Lung (tissue), 12 donors: ENCODE data around the gene POLDIP3. TPM values are rescaled to one million over a fixed set of nuclear protein-coding genes. Genes with fewer than 3 reads are reported as not detected.
A peak's percentile ranks its signal among the peaks of the same experiment; 100 is the strongest.
"Not testable (repeated sequence)": the region's sequence is repeated elsewhere in the genome, so short reads cannot be mapped to it uniquely, and the experiment has no call there.

Experiments
- ATAC-seq: fragments of 200-7000 bp; cut with Tn5 transposase; one replicate; pipeline ENCODE4 v1.9.1; 2020; ENCODE audit warnings: moderate number of reproducible peaks; ENCODE audit not compliant: insufficient read depth, low FRiP score
- DNase-seq, 3 donors: peaks; one replicate each; pipeline ENCODE4 v3.0.0-alpha.2; 2013 to 2017
- H3K27ac ChIP-seq, 2 donors: one replicate each; pipeline ENCODE4 v1.5.1; 2013; ENCODE audit warnings: mild to moderate bottlenecking in 2 of 2, moderate library complexity in 2 of 2, control low read depth in 1 of 2, inconsistent platforms in 1 of 2, low read depth in 1 of 2, low read length in 1 of 2
- H3K27me3 ChIP-seq, 3 donors: one replicate each; pipeline ENCODE4 v1.5.1; 2013; ENCODE audit warnings: low read length in 2 of 3; ENCODE audit not compliant: control insufficient read depth in 3 of 3, insufficient read depth in 3 of 3
- H3K36me3 ChIP-seq, 4 donors: one replicate each; pipeline ENCODE4 v1.5.1; 2013; ENCODE audit warnings: low read length in 4 of 4, mild to moderate bottlenecking in 1 of 4, moderate library complexity in 1 of 4; ENCODE audit not compliant: control insufficient read depth in 4 of 4, insufficient read depth in 4 of 4
- H3K4me1 ChIP-seq, 5 donors: one replicate each; pipeline ENCODE4 v1.5.1; 2013; ENCODE audit warnings: low read length in 5 of 5, mild to moderate bottlenecking in 2 of 5, moderate library complexity in 1 of 5; ENCODE audit not compliant: control insufficient read depth in 5 of 5, insufficient read depth in 5 of 5
- H3K4me3 ChIP-seq: one replicate; pipeline ENCODE4 v1.5.1; 2013; ENCODE audit warnings: mild to moderate bottlenecking, control low read depth, moderate library complexity
- H3K9ac ChIP-seq, 2 donors: one replicate each; pipeline ENCODE4 v1.5.1; 2013; ENCODE audit warnings: low read length in 2 of 2, control low read depth in 1 of 2; ENCODE audit not compliant: insufficient read depth in 1 of 2
- H3K9me3 ChIP-seq, 4 donors: one replicate each; pipeline ENCODE4 v1.5.1; 2013; ENCODE audit warnings: low read length in 3 of 4, mild to moderate bottlenecking in 1 of 4, moderate library complexity in 1 of 4; ENCODE audit not compliant: control insufficient read depth in 4 of 4, insufficient read depth in 3 of 4
- CTCF ChIP-seq: IDR thresholded peaks from 2 replicates; pipeline ENCODE4 v1.5.1; 2012; ENCODE audit warnings: mild to moderate bottlenecking; ENCODE audit errors: control extremely low read depth, extremely low read depth
- WGBS, 2 donors: extraction: QIAGEN DNeasy Blood & Tissue Kit; methylation state at CpG; one replicate each; pipeline ENCODE4 v1.1.7; 2013; 5-methylcytosine and 5-hydroxymethylcytosine counted together
- polyA plus RNA-seq, 2 donors: library from polyadenylated mRNA; stranded (reverse); fragments of 200-250 nt; gene quantifications; one replicate each; pipeline ENCODE4 v1.2.1, GENCODE V29; 2013
- total RNA-seq, 2 donors: library from RNA; depleted of rRNA in 1 of 2; stranded (reverse); fragments of >200 nt in 1 of 2; gene quantifications; one replicate each; pipeline ENCODE4 v1.2.1, GENCODE V29; 2014 to 2021
- donor health status: control.
- donor health status: control.
- donor health status: Bipolar disorder and iron deficiency.
- donor health status: healthy.
- donor health status: DM: yes; HTN: yes; CAD: no.

Gene POLDIP3
- total and polyA plus RNA-seq, 4 donors, result 20.5 to 62.1 (median 42.7) TPM

GRCh38 chr22:42548597-42549330 lies 65.9 kb downstream of the POLDIP3 start:
- WGBS, 2 donors, result 81 to 86% methylated on average over 19 of the region's 19 CpGs
- DNase-seq, result no peak
- Histone ChIP-seq H3K27me3 (peaks cover 0 to 4% (median 4%) of the 10 kb centered on the region in 3 donors), H3K27ac (no peak overlapping the region), H3K36me3 (no peaks in the 10 kb centered on the region), H3K9me3 (no peaks in the 10 kb centered on the region), H3K4me1 (peaks cover 0 to 4% (median 0%) of the 10 kb centered on the region in 5 donors), H3K9ac (no peak overlapping the region), H3K4me3 (no peak overlapping the region)
- TF ChIP-seq CTCF, result no peak
- ATAC-seq, result no peak

DNA sequence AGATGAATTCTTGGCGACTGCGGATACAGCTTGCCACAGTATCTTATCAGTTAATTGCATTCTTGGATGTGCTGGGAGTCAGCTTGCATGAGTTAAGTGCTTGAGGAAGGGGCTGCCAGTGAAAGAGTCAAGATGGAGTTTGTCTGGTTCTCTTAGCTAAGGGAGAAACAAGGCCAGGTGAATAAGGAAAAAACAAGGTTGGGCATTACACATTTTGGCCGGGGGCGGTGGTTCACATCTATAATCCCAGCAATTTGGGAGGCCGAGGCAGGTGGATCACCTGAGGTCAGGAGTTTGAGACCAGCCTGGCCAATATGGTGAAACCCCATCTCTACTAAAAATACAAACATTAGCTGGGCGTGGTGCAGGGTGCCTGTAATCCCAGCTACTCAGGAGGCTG lies 66.6 kb downstream of the POLDIP3 start:
- 65 to 72% methylated on average over 6 of the region's 6 CpGs for WGBS, 2 donors
- not testable (repeated sequence) for H3K36me3 ChIP-seq, H3K4me1 ChIP-seq, DNase-seq, H3K9ac ChIP-seq, H3K27ac ChIP-seq, H3K4me3 ChIP-seq, H3K27me3 ChIP-seq, H3K9me3 ChIP-seq, ATAC-seq

DNA sequence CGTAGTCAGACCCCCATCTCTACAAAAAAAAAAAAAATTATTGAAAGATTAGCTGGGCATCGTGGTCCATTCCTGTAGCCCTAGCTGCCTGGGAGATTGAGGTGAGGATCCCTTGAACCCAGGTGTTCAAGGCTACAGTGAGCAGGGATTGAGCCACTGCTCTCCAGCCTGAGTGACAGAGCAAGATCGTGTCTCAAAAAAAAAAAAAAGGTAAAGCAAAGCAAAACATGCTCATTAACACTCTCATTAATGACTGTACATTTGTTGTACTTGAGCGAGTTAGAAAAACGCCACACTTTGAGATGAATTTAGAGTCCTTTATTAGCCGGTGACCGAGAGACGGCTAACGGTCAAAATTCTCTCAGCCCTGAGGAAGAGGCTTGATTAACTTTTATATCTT lies 67.1 kb downstream of the POLDIP3 start:
- Histone ChIP-seq H3K27me3 (peaks cover 0 to 4% (median 4%) of the 10 kb centered on the region in 3 donors), H3K36me3 (no peaks in the 10 kb centered on the region), H3K4me3 (no peak overlapping the region), H3K9me3 (no peaks in the 10 kb centered on the region), H3K27ac (no peak overlapping the region), H3K9ac (no peak overlapping the region), H3K4me1 (no peaks in the 10 kb centered on the region)
- ATAC-seq (no peak), DNase-seq (no peak)
- WGBS, 2 donors, result 60 to 72% methylated on average over 9 of the region's 9 CpGs
- no peak for TF ChIP-seq CTCF

DNA sequence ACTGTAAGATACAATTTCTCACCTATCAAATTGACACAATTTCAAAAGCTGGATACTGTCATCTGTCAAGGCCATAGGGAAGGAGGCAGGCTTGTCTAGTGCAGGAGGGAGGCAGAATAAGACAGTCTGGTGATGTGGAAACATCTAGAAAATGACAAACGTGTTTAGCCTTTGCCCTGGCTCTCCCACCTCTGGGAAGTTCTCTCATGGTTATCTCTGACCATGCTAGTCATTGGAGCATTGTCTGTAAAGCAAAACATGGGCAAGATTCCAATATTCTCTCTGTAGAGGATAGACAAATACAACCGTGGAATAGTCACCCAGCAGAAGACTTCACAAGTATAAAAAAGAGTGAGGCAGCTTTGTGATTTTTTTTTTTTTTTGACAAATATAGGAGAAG lies 70.0 kb downstream of the POLDIP3 start:
- WGBS, 2 donors, result 13 to 48% methylated on average over 2 of the region's 2 CpGs
- ATAC-seq (no peak), DNase-seq (peak in 1 of 3 donors; percentile 45)
- TF ChIP-seq CTCF, result no peak
- Histone ChIP-seq H3K9me3 (no peaks in the 10 kb centered on the region), H3K27me3 (peaks cover 0 to 4% (median 4%) of the 10 kb centered on the region in 3 donors), H3K4me3 (no peak overlapping the region), H3K36me3 (no peaks in the 10 kb centered on the region), H3K27ac (no peak overlapping the region), H3K4me1 (no peaks in the 10 kb centered on the region), H3K9ac (no peak overlapping the region)

DNA sequence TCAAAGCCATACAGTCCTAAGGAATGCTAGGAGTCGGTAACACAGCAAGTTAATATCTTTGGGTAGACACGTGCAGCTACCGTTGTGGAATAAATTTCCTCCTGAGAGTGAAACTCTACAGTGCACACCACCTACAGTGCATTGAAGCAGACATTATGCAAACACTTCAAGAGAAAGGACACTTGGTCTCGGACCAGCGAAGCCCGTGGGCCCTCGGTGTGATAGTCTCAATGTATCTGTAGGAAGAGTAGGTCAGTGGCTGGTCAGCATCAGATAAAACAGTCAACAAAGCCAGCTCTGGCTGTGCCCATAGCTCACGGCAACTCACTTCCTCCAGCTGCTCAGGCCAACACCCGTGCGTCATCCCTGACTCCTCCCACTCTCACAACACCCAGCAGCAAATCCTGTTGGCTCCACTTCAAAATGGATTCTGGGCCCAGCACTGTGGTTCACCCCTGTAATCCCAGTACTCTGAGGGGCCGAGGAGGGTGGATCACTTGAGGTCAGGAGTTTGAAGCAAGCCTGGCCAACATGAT lies 75.4 kb downstream of the POLDIP3 start:
- WGBS, 2 donors, result 25 to 72% methylated on average over 3 to 8 of the region's 11 CpGs
- H3K27me3 ChIP-seq, DNase-seq, H3K9me3 ChIP-seq, H3K9ac ChIP-seq, H3K4me1 ChIP-seq, H3K36me3 ChIP-seq, H3K27ac ChIP-seq, H3K4me3 ChIP-seq, ATAC-seq: not testable (repeated sequence)

DNA sequence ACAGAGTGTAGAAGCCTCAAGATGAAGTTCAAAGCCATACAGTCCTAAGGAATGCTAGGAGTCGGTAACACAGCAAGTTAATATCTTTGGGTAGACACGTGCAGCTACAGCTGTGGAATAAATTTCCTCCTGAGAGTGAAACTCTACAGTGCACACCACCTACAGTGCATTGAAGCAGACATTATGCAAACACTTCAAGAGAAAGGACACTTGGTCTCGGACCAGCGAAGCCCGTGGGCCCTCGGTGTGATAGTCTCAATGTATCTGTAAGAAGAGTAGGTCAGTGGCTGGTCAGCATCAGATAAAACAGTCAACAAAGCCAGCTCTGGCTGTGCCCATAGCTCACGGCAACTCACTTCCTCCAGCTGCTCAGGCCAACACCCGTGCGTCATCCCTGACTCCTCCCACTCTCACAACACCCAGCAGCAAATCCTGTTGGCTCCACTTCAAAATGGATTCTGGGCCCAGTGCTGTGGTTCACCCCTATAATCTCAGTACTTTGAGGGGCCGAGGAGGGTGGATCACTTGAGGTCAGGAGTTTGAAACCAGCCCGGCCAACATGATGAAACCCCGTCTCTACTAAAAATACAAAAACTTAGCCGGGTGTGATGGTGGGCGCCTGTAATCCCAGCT lies 77.4 kb downstream of the POLDIP3 start:
- not testable (repeated sequence) for H3K4me3 ChIP-seq, H3K4me1 ChIP-seq, H3K9ac ChIP-seq, DNase-seq, H3K36me3 ChIP-seq, H3K27ac ChIP-seq, H3K27me3 ChIP-seq, H3K9me3 ChIP-seq
- whole genome bisulfite sequencing, 2 donors, result 53 to 66% methylated on average over 7 to 8 of the region's 14 CpGs
- ATAC-seq, result peak; percentile 62
